Measurements from ENCODE around the gene MGMT.

DNA sequence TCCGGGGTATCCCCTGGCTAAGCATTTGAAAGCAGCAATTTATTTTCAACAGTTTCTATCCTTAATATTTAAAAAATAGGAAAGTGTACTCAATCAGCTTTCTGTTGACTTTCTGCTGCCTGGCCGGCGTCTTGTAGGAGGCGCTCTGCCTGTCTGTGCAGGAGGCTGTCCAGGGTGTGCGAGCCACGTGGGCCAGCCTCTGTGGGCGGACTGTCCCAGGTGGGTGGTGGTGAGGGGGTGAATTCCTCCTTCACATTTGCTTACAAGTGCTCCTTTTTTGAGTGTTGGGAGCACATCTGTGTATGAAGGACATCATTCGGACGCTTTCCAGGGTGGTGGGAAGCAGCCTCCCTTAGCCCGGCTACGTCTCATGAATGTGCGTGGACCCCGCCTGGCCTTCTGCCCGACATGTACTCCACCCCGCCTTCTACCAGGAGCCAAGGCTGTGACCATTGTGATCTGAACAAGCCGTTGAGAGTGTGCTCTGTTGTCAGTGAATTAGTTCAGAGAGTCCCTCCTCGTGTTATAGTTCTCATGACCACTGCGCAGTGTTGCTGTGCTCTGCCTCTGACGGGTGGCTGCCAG, 114.9 kb downstream of the MGMT start:
- TF ChIP-seq POLR2A (IDR thresholded peaks at IDR 0.05; ENCODE audit: borderline replicate concordance, extremely low read depth, insufficient read depth, insufficient read length): no peak
- TF ChIP-seq, protein P1, sequence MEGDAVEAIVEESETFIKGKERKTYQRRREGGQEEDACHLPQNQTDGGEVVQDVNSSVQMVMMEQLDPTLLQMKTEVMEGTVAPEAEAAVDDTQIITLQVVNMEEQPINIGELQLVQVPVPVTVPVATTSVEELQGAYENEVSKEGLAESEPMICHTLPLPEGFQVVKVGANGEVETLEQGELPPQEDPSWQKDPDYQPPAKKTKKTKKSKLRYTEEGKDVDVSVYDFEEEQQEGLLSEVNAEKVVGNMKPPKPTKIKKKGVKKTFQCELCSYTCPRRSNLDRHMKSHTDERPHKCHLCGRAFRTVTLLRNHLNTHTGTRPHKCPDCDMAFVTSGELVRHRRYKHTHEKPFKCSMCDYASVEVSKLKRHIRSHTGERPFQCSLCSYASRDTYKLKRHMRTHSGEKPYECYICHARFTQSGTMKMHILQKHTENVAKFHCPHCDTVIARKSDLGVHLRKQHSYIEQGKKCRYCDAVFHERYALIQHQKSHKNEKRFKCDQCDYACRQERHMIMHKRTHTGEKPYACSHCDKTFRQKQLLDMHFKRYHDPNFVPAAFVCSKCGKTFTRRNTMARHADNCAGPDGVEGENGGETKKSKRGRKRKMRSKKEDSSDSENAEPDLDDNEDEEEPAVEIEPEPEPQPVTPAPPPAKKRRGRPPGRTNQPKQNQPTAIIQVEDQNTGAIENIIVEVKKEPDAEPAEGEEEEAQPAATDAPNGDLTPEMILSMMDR (IDR thresholded peaks at IDR 0.05 in 2 of 3, conservative IDR thresholded peaks at IDR 0.05 in 1 of 3; ENCODE audit: borderline replicate concordance in 1 of 3, insufficient read depth in 1 of 3, low read depth in 2 of 3, low read length in 2 of 3): no peak
